ENCODE measurements around the gene CPED1. TPM values are rescaled to one million over a fixed set of nuclear protein-coding genes. Genes with fewer than 3 reads are reported as not detected.
"Not testable (repeated sequence)": the region's sequence is repeated elsewhere in the genome, so short reads cannot be mapped to it uniquely, and the experiment has no call there.

Gene CPED1
- total RNA-seq, 2 donors from 2014 or later, result 4.0 to 15.9 TPM

- DNase-seq, result no peak
- no peak overlapping the region for H3K9ac ChIP-seq (ENCODE audit: low read depth in 2 of 2, low read length in 2 of 2)
- H3K36me3 ChIP-seq, result no peaks in the 10 kb centered on the region
- no peaks in the 10 kb centered on the region for H3K27me3 ChIP-seq
- H3K4me1 ChIP-seq, result no peaks in the 10 kb centered on the region
- no peak for TF ChIP-seq CTCF (IDR thresholded peaks at IDR 0.05)
- no peak overlapping the region for H3K4me3 ChIP-seq
- intact Hi-C loops (cut with DNase I), result no loop called here
- no peak overlapping the region for H3K27ac ChIP-seq
- no peaks in the 10 kb centered on the region for H3K9me3 ChIP-seq
Observed at GRCh38 chr7:121054925-121055324, 66.4 kb downstream of the CPED1 start.

- intact Hi-C loops (cut with DNase I), result no loop called here
- no peak for TF ChIP-seq CTCF (IDR thresholded peaks at IDR 0.05)
- DNase-seq, result no peak
- no peaks in the 10 kb centered on the region for H3K4me1 ChIP-seq
- no peaks in the 10 kb centered on the region for H3K36me3 ChIP-seq
- no peaks in the 10 kb centered on the region for H3K27me3 ChIP-seq
- H3K9me3 ChIP-seq, result no peaks in the 10 kb centered on the region
- no peak overlapping the region for H3K27ac ChIP-seq
- H3K4me3 ChIP-seq, result no peak overlapping the region
- H3K9ac ChIP-seq (ENCODE audit: low read depth in 2 of 2, low read length in 2 of 2), result no peak overlapping the region
Observed at GRCh38 chr7:121057878-121058277, 69.4 kb downstream of the CPED1 start.

- no peak for TF ChIP-seq CTCF (IDR thresholded peaks at IDR 0.05)
- no peak for DNase-seq
- no peak overlapping the region for H3K4me3 ChIP-seq
- no peak overlapping the region for H3K27ac ChIP-seq
- intact Hi-C loops (cut with DNase I), result no loop called here
- no peaks in the 10 kb centered on the region for H3K9me3 ChIP-seq
- no peak overlapping the region for H3K9ac ChIP-seq (ENCODE audit: low read depth in 2 of 2, low read length in 2 of 2)
- H3K27me3 ChIP-seq, result no peaks in the 10 kb centered on the region
- H3K4me1 ChIP-seq, result no peaks in the 10 kb centered on the region
- no peaks in the 10 kb centered on the region for H3K36me3 ChIP-seq
Observed at GRCh38 chr7:121058975-121059374, 70.5 kb downstream of the CPED1 start.

GRCh38 chr7:121059979-121060509, 71.5 kb downstream of the CPED1 start:
- H3K27ac ChIP-seq; H3K9me3 ChIP-seq; intact Hi-C loops (cut with DNase I); H3K9ac ChIP-seq (ENCODE audit: low read depth in 2 of 2, low read length in 2 of 2); H3K36me3 ChIP-seq; DNase-seq; H3K4me1 ChIP-seq; H3K27me3 ChIP-seq; H3K4me3 ChIP-seq: not testable (repeated sequence)

- intact Hi-C loops (cut with DNase I), result no loop called here
- Histone ChIP-seq H3K27me3 (no peaks in the 10 kb centered on the region), H3K4me1 (no peaks in the 10 kb centered on the region), H3K4me3 (no peak overlapping the region), H3K9ac (ENCODE audit: low read depth in 2 of 2, low read length in 2 of 2) (no peak overlapping the region), H3K9me3 (no peaks in the 10 kb centered on the region), H3K36me3 (no peaks in the 10 kb centered on the region), H3K27ac (no peak overlapping the region)
- no peak for DNase-seq
- TF ChIP-seq CTCF (IDR thresholded peaks at IDR 0.05), result no peak
Observed at GRCh38 chr7:121061677-121062582, 73.4 kb downstream of the CPED1 start.

Data from colonic mucosa (tissue), 4 donors.